Measurements from ENCODE around the gene CSF3R. TPM values are rescaled to one million over a fixed set of nuclear protein-coding genes. Genes with fewer than 3 reads are reported as not detected.

The CSF3R gene
- total RNA-seq, 2 donors from 2014 or later = 8.3 to 10.0 TPM

DNA sequence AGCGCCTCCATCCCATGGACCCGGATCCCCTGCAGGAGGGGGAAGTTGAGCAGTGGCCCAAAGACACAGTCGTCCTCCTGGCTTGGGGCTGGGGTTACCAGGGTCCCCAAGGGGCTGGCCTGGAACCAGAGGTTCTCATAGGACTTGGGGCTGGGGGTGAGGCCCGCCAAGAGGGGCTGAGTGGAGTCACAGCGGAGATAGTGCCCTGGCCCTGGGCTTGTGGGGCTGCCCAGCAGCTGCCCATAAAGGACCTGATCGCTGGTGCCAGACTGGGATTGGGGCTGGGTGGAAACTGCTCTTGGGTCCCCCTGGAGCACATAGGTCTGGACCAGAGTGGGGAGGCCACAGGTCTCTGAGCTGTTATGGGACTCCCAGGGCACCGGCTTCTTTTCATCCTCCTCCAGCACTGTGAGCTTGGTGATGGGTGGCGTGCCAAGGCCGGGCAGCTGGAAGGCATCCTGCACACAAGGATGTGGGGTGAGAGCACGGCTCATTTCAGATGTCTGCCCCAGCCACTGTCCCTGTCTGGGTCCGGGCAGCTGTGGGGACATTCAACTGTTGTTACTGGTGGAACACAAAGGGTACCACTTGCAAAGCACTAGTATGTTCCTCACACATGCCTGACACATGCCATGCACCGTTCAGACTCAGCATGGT is 16.2 kb downstream of the CSF3R start:
- DNase-seq (no peak), ATAC-seq (no peak)
- intact Hi-C loops (cut with DNase I) = no loop called here

DNA sequence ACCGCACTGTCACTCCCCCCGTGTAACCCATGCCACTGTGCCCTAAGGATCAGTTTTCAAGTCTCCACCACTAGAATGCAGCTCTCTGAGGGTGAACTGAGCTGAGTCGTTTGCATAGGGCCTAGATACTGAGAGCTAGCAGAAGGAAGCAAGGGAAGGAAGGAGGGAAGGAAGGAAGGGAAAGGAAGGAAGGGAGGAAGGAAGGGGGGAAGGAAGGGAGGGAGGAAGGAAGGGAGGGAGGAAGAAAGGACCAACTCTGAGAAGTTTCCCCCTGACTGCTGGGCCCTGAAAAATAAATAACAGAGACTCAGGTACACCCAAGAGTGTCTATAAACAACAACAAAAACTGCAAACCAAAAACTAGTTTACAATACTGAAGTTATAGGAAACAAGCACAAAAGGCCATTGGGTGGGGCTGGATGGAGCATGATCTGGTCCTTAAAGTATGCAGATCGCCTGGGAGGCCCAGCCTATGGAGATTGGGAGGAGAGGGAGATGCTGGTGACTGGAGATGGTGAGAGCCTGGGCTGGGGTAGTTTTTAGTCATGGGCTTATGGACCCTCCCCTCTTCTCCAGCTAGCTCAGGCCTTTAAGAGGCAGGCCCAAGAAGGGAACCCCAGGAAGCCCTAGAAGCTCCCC is 16.9 kb downstream of the CSF3R start:
- ATAC-seq = no peak
- DNase-seq = no peak
- intact Hi-C loops (cut with DNase I) = no loop called here

DNA sequence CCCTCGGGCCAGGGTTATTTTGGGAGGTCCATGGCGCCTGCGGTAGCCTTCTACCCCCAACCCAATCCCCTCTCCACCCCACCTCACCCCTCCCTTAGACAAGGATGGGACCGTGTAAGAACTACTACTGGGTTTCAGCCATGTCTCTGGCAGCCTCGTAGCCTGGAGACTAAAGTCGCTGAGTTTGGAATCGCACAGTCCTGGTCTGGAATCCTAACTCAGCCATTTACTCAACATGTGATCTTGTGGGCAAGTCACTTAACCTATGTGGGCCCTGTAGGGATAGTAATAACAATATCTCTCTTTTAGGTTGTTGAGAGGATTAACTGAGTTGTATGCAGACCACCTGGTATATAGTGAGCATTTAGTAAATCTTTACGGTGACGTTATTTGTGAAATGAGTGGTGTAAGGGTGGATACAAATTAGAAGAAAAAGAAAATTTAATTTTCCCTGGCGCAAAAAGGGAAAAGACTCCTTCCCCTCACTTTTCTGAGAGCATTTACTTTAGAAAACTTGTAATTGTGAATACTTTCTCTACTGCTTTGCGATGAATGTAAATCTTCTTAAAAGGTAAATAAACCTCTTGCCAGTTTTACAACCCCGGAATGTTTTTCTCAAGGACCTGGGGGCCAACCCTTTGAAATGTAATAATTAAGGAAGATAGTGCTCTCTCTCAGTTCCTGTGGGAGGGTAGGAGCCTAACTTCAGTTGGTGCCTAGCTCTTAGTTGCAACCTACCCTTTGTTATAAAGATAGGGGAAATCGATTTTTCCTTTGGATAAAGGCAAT is 17.9 kb downstream of the CSF3R start:
- peak; percentile 65 to 70 for ATAC-seq
- DNase-seq = no peak
- intact Hi-C loops (cut with DNase I) = no loop called here

DNA sequence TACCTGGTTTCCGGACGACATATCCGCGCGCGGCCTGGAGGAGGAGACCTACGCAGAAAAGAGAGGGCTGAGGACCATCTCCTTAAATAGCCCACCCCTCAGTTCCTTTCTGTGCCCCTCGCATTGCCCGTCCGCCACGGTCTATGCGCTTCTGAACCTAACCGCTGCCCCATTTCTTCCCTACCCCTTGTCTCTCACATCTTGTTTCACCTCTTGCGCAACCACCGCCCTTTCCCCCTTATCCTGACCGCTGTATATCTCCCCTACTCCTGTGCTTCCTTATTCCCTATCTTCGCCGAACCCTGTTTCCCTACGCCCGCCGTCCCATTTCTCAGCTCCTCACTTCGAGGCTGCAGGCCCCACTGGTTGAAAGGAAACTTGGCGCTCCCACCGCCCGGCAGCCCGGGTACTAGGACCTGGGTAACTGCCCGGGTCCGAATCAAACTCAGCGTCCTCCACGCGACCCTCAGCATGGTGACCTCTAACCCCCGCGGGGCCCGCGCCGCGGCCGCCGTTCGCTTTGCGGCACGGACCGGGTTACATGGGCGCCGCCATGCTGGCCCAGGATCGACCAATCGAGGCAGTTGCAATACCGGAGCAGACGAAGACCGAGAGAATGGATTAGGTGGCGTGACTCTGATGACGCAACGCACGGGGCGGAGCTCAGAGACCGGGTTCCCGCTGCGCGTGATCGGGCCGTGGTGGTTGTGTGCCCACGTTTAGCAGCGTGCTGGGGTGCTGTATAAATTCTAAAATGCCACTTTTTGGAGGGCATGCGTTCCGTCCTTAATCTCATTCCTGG is 18.7 kb downstream of the CSF3R start, which contains the start of gene MRPS15:
TSS of gene MRPS15 (minus strand) at position 582 of the 802 bp plus-strand sequence. CDS start at position 473, 109 bp downstream.
- ATAC-seq (peak; percentile 95 to 96), DNase-seq (peak; percentile 97)
- intact Hi-C loops (cut with DNase I) = no loop called here

DNA sequence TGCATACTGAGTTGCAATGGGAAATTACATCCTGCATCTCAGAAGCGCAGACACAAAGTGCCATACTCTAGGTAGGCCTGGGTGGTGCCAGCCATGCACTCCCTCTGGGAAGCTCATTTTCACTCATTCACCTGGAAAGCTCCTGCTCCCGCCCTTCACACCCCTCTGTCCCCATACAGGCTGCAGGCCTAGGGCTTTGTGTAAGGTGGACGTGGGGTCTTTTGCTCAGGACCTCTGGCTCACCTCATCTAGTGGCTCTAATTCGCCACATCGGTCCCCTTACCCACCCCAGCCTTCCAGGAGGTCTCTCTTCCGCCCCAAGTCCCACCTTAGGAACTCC is 19.3 kb downstream of the CSF3R start:
- ATAC-seq (no peak), DNase-seq (no peak)
- intact Hi-C loops (cut with DNase I) = no loop called here

DNA sequence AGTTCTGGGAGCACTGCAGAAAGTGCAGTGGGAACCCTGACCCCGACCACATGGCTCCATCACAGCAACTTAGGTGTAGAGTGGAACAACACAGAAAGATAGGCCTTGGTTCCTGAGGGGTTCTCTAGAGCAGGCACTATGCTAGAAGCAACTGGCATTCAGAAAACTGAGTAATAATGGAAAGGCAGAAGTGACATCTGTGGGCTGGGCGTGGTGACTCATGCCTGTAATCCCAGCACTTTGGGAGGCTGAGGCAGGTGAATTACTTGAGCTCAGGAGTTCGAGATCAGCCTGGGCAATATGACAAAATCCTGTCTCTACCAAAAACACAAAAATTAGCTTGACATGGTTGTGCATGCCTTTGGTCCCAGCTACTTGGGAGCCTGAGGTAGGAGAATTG is 23.8 kb downstream of the CSF3R start:
- DNase-seq (no peak), ATAC-seq (no peak)
- intact Hi-C loops (cut with DNase I) = no loop called here

DNA sequence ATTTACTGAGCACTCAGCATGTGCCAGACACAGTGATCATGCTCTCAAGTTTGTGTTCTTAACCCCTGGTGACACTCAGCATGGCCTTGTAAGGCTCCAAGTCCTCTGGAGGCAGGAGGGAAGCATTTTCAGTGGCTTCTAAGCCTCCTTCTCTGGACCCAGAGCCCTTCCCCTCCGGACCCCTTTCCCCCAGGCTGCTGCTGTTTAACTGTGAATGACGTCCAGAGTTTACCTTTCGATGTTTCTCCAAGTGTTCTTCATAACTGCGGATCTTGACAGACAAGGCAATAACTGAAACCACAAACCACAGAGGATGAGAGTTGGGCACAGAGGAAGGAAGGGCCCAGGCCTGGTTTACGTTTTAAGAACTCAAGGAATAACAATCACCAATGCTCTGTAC is 25.0 kb downstream of the CSF3R start:
- no peak for DNase-seq
- ATAC-seq = no peak
- intact Hi-C loops (cut with DNase I) = no loop called here

DNA sequence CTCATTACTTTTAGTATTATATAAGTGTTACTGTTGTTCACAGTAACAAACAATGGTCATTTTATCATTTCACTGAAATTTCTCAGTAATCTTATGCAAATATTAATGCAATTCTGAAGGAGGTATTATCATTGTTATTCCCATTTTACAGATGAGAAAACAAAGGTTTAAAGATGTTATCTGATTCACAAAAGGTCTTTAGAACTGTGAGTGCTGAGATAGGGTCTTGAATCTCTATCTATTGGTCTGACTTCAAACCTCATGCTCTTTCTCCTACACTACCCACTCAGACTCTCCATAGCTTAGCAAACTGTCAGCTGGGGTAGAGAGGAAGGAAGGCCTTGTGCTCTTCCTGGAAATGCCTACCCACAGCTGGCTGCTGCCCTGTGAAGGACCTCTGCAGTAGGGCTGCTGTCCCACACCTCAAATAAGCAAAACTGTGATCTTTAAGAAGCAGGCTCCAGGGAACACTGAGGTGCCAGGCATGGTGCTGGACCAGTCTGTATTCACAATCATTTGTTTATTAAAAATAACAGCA is 26.3 kb downstream of the CSF3R start:
- intact Hi-C loops (cut with DNase I) = no loop called here
- DNase-seq = no peak
- ATAC-seq = no peak

DNA sequence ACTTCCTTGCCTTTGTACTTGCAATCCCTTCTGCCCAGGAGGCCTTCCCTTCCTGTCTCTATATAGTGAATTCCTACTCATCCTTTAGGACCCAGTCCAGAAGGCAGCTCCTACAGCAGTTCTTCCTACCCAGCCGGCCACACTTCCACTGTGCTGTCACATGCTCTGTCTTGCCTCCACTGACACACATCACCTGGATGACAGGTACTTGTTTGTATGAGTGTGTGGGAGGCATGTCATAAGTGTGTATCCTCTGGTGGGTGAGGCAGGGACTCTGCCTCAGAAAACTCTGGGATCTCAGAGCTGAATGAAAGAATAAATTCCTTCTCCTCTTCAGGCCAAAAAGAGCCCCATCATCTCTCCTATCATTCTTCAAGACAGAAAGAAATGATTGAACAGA is 27.3 kb downstream of the CSF3R start:
- no peak for ATAC-seq
- intact Hi-C loops (cut with DNase I) = no loop called here
- no peak for DNase-seq

DNA sequence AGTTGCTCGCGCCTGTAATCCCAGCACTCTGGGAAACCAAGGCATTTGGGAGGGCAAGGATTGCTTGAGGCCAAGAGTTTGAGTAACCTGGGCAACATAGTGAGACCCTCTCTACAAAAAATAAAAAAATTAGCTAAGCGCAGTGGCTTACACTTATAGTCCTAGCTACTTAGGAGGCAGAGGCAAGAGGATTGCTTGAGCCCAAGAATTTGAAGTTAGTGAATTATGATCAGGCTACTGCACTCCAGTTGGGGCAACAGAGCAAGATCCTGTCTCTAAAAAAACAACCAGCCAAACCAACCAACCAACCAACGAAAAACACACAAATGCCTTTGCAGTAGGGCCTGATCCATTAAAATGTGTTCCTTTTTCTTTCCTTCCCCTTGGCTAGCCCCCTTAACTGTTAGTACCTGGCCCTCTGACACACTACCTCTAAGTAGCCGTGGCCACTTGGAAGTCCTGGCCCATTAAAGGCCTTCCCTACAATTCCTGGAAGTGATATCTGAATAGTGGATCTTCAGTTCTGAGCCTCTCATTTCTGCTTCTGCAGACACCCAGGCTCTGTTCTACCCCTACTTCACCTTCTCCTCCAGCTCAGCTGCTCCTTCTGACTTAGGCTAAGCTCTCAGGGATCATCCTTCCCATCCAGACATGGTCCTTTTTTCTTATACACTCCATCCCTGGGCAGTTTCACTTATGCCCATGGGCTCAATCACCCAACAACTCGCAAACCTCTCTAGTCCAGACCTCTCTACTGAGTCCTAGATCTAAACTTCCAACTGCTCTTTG is 28.9 kb downstream of the CSF3R start:
- no peak for DNase-seq
- no peak for ATAC-seq

DNA sequence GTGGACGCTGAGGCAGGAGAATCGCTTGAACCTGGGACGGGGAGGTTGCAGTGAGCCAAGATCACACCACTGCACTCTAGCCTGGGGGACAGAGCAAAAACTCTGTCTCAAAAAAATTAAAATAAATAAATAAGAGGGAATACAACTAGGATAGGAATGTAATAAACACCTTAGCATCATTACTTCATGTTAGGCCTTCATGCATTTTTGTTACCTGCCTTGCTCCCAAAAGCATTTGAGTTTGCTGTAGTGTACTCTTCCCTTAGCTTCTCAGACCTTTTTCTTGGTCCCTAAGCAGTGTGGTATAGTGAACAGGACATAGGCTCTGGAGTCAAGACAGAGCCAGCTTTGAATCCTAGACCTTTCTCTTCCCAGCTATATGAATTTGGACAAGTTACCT is 29.7 kb downstream of the CSF3R start:
- intact Hi-C loops (cut with DNase I) = no loop called here
- ATAC-seq = no peak
- DNase-seq = no peak

More for the DNA sequence above, 28.9 kb downstream of the CSF3R start:
- intact Hi-C loops (cut with DNase I) = no loop called here

DNA sequence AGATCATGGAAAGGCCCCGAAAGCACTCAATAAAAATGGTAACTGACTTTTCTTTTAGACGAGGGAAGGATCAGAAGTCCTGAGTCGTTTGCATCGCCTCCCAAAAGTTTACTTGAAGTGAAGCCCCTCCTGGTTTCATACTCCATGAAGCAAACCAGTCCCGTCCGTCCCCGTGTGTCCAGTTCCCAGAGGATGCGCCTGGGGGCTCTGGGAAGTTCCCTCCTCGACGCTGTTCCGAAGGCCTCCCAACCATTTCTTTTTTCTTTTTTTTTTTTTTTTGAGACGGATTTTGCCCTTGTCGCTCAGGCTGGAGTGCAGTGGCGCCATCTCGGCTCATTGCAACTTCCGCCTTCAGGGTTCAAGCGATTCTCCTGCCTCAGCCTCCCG is 31.8 kb downstream of the CSF3R start:
- peak in 1 of 2 donors; percentile 4 for ATAC-seq

DNA sequence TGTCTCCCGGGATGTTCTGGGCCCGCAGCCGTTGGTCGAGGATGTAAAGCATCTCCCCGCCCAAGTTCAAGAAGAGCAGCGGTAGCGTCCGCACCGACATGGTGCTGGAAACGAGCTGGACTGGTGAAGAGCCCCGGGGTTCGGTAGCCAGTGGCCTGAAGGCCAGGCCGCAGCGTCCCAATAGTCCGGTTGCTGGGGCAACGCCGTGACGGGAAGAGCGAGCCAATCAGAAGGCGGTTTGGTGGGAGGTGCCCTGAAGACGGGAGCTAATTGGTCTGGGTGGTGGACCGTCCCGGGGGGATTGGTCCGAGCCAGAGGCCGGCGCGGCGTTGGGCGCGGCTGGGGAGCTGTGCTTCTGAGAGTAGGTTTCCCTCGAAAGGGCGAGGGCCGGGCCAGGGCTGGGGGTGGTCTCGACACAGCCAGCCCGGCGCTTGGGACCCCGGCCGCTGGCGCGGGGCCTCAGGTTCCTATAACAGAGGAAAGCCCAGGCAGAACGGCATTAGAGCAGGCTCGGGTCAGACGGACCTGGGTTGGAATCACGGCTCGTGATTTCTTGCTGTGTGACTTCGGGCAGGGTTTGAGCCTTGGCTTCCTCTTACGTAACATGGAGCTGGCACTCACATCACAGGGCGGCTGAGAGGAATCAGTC is 32.3 kb downstream of the CSF3R start, which contains the start of gene OSCP1:
TSS of gene OSCP1 (minus strand) at position 182 of the 649 bp plus-strand sequence. CDS start at position 100, 82 bp downstream.
- intact Hi-C loops (cut with DNase I) = no loop called here
- ATAC-seq = peak; percentile 99
- peak; percentile 96 for DNase-seq

More for the DNA sequence above, 31.8 kb downstream of the CSF3R start:
- no peak for DNase-seq
- intact Hi-C loops (cut with DNase I) = no loop called here

DNA sequence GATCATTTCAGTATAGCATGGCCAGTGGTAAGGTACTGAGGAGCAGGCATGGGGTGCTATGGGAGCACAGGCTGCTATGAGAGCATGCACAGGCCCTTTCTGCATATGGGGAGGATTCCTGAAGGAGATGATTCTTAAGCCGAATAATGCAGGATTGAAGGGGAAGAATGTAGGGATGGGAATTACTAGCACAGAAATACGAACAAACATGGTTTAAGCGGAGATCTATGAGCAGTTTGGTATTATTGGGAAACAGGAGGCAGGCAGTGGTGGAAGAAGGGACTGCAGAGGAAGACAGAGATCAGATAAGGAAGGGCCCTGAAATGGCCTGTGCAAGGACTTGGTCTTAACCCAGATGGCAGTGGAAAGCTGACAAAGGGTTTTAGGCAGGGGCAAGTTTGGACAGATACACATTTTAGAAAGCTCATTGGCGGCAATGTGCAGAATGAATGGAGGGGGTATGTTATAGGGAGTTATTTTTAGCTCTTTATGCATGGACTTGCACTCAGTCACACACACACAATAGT is 34.1 kb downstream of the CSF3R start:
- ATAC-seq (no peak), DNase-seq (no peak)
- intact Hi-C loops (cut with DNase I) = no loop called here

DNA sequence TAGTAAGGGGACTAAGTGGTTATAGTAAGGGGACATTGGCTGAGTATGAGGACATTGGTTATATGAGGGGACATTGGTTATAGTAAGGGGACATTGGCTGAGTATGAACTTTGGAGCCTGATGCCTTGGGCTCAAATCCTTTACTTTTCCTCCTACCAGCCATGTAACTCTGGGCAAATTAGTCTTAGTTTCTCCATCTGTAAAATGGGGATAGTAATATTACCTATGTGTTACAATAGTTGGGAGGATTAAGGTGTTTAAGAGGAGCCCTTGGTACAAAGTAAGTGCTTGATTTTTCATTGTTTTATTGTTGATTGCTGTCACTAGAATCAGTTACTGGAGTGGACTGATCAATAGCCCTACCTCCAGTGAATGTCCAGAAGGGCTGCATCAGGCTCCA is 35.3 kb downstream of the CSF3R start:
- DNase-seq (no peak), ATAC-seq (no peak)
- intact Hi-C loops (cut with DNase I) = no loop called here

DNA sequence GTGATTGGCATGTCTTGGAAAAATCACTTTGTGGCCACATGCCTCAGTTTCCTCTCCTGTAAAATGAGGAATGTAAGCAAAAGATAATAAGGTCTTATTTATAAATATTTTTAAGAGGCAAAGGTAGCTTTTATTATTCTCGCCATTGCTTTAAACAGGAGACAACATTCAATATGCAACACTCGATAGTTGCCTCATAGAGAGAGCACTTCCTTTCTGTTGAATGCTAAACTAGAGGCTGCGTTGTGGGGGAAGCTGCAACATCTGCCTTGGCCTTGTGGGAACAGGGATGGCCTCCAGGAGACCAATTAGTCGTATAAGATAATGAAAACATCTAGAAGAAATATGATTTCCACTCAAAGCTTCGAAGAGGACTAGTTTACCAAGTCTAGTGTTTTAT is 36.0 kb downstream of the CSF3R start:
- intact Hi-C loops (cut with DNase I) = no loop called here
- ATAC-seq (no peak), DNase-seq (no peak)

DNA sequence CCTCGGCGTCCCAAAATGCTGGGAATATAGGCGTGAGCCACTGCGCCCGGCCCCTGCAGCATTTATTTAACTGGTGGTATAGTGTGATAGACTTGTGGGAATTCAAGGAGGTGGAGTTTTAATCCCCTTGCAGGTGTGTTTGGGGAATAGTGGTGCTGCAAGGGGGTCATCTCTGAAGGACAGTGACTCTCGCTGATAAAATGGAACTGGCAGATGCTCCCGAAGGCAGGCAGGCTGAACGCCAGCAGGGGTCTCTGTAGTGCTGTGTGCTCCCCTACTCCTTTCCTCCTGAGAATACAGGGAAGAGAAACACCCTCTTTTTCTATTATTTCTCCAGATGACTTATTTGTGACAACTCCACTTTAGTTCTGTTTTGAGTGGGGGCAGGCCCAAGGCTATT is 36.4 kb downstream of the CSF3R start:
- no peak for DNase-seq
- intact Hi-C loops (cut with DNase I) = no loop called here
- ATAC-seq = no peak

DNA sequence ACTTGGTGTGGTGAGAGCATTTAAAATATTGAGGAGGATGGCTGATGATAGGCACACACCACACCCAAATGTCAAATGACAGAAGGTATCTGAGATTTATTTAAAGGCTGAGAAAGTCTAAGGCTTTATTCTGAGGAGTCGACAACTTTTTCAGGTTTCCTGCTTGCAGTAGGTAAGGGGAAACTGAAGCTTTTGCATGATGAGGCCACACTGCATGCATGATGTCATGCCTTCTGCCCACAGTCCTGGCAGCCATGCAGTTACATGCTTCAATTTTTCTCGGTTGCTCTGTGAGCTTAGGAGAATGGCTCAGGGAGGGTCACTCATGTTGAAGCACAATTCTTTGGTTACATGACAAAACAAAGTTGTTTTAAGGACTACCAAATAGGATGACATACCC is 39.4 kb downstream of the CSF3R start:
- no peak for ATAC-seq
- no peak for DNase-seq
- intact Hi-C loops (cut with DNase I) = no loop called here

Measured in left cardiac atrium (tissue), 4 donors.